SU-DHL-6 (cell line): ENCODE results near the gene GREM2.

Source experiments
- CTCF ChIP-seq: fragments of 200-600 bp; sonication (generic); IDR thresholded peaks from one replicate; pipeline ENCODE4 v1.5.1; 2017; ENCODE audit warnings: antibody characterized with exemption, mild to moderate bottlenecking, low read length, moderate library complexity; ENCODE audit not compliant: insufficient read depth, poor library complexity, severe bottlenecking
- EZH2phosphoT487 ChIP-seq: fragments of 200-600 bp; sonication (generic), shearing (Covaris generic); conservative IDR thresholded peaks from 2 replicates; pipeline ENCODE4 v1.6.1; 2018; ENCODE audit warnings: mild to moderate bottlenecking, antibody characterized with exemption, low read length, moderate library complexity, mixed read lengths

DNA sequence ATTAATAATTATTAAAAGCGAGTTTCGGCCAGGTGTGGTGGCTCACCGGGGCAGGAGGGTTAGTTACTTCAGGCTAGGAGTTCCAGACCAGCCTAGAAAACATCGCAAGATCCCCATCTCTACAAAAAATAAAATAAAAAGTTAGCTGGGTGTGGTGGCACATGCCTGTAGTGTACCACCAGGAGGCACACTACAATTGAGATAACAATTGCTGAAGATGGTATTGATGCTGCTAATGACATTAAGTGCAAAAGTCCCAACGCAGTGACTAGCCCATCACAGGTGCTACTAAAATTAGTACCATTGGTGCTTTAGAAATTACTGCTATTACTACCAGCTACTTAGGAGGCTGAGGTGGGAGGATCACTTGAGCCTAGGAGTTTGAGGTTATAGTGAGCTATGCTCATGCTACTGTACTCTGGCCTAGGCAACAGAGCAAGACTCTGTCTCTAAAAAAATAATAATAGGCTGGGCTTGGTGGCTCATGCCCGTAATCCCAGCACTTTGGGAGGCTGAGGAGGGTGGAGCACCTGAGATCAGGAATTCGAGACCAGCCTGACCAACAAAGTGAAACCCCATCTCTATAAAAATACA, 156.6 kb downstream of the GREM2 start:
- TF ChIP-seq CTCF, result no peak
- no peak for TF ChIP-seq EZH2phosphoT487
